Right lobe of liver (tissue), 6 donors: ENCODE measurements around the gene ONECUT2. TPM values are rescaled to one million over a fixed set of nuclear protein-coding genes. Genes with fewer than 3 reads are reported as not detected.

ENCODE experiments used
- ATAC-seq, 4 donors: fragments of 200-7000 bp; cut with Tn5 transposase; one replicate each; pipeline ENCODE4 v1.9.1; 2020; ENCODE audit warnings: mild to moderate bottlenecking in 4 of 4, moderate library complexity in 4 of 4
- DNase-seq, 3 donors: peaks; one replicate each; pipeline ENCODE4 v3.0.0-alpha.2; 2020
- H3K27ac ChIP-seq, 3 donors: fragments of 200-600 bp; one replicate each; pipeline ENCODE4 v1.8.0; 2022
- H3K27me3 ChIP-seq, 2 donors: fragments of 200-600 bp; one replicate each; pipeline ENCODE4 v1.8.0; 2022
- H3K36me3 ChIP-seq, 4 donors: fragments of 200-600 bp; sonication (generic) in 1 of 4; one replicate each; pipeline versions ENCODE4 v1.5.1 to v1.8.0; 2017 to 2022; ENCODE audit warnings: control low read depth in 1 of 4
- H3K4me1 ChIP-seq, 4 donors: fragments of 200-600 bp; sonication (generic) in 1 of 4; one replicate each; pipeline versions ENCODE4 v1.5.1 to v1.8.0; 2017 to 2022; ENCODE audit warnings: control low read depth in 1 of 4
- H3K4me3 ChIP-seq, 3 donors: fragments of 200-600 bp; one replicate each; pipeline ENCODE4 v1.8.0; 2022
- H3K9me3 ChIP-seq, 4 donors: fragments of 200-600 bp; sonication (generic) in 1 of 4; one replicate each; pipeline versions ENCODE4 v1.5.1 to v1.8.0; 2017 to 2022; ENCODE audit warnings: control low read depth in 1 of 4
- POLR2A ChIP-seq: fragments of 450-650 bp; IDR thresholded peaks from one replicate; pipeline ENCODE4 v1.6.1; 2017; ENCODE audit warnings: antibody characterized with exemption, mild to moderate bottlenecking
- WGBS: methylation state at CpG from one replicate; pipeline ENCODE4 v1.1.6; 2018; ENCODE audit warnings: low coverage, low lambda C conversion rate; ENCODE audit not compliant: insufficient coverage; ENCODE audit errors: missing lambda C conversion rate; 5-methylcytosine and 5-hydroxymethylcytosine counted together
- intact Hi-C, 2 donors: fragments of 100-400 bp; cut with DNase I; formaldehyde crosslinking; loops; one replicate each; pipeline versions ENCODE4 v1.11.2 to v1.14.1; 2022
- total RNA-seq, 6 experiments: library from RNA; depleted of rRNA in 2 of 6; stranded (reverse); fragments of >200 nt in 2 of 6; fragmentation: NEBNext Ultra II Directional in 3 of 6; extraction: Animal tissue kit (Norgen Biotek cat#: 25700) in 3 of 6; gene quantifications; one replicate each; pipeline versions ENCODE4 v1.1.0 to v1.2.4, GENCODE V29; 2016 to 2023
- TF ChIP-seq, protein P1 (sequence below), 4 donors: fragments of 200-600 bp in 3 of 4; fragments of 450-650 bp in 1 of 4; IDR thresholded peaks; one replicate each; pipeline versions ENCODE4 v1.5.1 to v1.8.0; 2016 to 2022; ENCODE audit warnings: antibody characterized with exemption in 4 of 4, mild to moderate bottlenecking in 2 of 4
- donor health status: DM: no; HTN: yes; CAD: no.
- donor health status: DM: no; HTN: no; CAD: no.
- donor health status: DM: no; HTN: no; CAD: no.
- donor health status: DM: no; HTN: yes; CAD: no.
- donor health status: DM: no; HTN: yes; CAD: no.

The ONECUT2 gene
- total RNA-seq, 6 experiments from 2014 or later: 7.7 to 25.8 (median 14.2) TPM

GRCh38 chr18:57435846-57436190 lies 644 bp downstream of the ONECUT2 start:
- Histone ChIP-seq H3K4me1 (peaks cover 0 to 11% (median 0%) of the 10 kb centered on the region in 4 donors), H3K27ac (peak overlapping the region in 1 of 3 donors; percentile 67), H3K9me3 (no peaks in the 10 kb centered on the region), H3K27me3 (no peaks in the 10 kb centered on the region), H3K36me3 (no peaks in the 10 kb centered on the region), H3K4me3 (peak overlapping the region in 2 of 3 donors; percentile 64 to 79)
- intact Hi-C loops: no loop called here
- TF ChIP-seq, protein P1, sequence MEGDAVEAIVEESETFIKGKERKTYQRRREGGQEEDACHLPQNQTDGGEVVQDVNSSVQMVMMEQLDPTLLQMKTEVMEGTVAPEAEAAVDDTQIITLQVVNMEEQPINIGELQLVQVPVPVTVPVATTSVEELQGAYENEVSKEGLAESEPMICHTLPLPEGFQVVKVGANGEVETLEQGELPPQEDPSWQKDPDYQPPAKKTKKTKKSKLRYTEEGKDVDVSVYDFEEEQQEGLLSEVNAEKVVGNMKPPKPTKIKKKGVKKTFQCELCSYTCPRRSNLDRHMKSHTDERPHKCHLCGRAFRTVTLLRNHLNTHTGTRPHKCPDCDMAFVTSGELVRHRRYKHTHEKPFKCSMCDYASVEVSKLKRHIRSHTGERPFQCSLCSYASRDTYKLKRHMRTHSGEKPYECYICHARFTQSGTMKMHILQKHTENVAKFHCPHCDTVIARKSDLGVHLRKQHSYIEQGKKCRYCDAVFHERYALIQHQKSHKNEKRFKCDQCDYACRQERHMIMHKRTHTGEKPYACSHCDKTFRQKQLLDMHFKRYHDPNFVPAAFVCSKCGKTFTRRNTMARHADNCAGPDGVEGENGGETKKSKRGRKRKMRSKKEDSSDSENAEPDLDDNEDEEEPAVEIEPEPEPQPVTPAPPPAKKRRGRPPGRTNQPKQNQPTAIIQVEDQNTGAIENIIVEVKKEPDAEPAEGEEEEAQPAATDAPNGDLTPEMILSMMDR (IDR thresholded peaks at IDR 0.05): no peak
- TF ChIP-seq POLR2A: no peak
- no CpG with 5 or more reads among the region's 44 CpGs for WGBS
- DNase-seq: peak in 2 of 3 donors; percentile 37 to 68
- ATAC-seq: no peak

DNA sequence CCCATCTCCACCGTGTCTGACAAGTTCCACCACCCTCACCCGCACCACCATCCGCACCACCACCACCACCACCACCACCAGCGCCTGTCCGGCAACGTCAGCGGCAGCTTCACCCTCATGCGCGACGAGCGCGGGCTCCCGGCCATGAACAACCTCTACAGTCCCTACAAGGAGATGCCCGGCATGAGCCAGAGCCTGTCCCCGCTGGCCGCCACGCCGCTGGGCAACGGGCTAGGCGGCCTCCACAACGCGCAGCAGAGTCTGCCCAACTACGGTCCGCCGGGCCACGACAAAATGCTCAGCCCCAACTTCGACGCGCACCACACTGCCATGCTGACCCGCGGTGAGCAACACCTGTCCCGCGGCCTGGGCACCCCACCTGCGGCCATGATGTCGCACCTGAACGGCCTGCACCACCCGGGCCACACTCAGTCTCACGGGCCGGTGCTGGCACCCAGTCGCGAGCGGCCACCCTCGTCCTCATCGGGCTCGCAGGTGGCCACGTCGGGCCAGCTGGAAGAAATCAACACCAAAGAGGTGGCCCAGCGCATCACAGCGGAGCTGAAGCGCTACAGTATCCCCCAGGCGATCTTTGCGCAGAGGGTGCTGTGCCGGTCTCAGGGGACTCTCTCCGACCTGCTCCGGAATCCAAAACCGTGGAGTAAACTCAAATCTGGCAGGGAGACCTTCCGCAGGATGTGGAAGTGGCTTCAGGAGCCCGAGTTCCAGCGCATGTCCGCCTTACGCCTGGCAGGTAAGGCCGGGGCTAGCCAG lies 1.2 kb downstream of the ONECUT2 start:
- WGBS: 2% methylated on average over 20 of the region's 62 CpGs
- peak in 2 of 3 donors; percentile 34 to 60 for DNase-seq
- TF ChIP-seq, protein P1 (IDR thresholded peaks at IDR 0.05): no peak
- no peak for TF ChIP-seq POLR2A

DNA sequence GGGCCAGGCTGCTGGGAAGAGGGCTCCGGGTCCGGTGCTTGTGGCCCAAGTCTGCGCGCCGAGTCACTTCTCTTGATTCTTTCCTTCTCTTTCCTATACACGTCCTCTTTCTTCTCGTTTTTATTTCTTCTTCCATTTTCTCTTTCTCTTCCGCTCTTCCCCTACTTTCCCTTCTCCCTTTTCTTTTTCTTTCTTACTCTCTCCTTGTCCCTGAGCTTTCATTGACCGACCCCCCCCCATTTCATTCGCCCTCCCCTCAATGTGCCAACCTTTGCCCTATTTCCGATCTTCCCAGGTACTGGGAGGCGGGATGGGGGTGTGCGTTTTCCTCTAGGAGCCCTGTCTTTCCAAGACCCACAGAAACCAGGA lies 1.8 kb downstream of the ONECUT2 start:
- H3K27ac ChIP-seq: peak overlapping the region in 1 of 3 donors; percentile 67
- H3K36me3 ChIP-seq: no peaks in the 10 kb centered on the region
- no peaks in the 10 kb centered on the region for H3K27me3 ChIP-seq
- no peak for TF ChIP-seq POLR2A
- TF ChIP-seq, protein P1 (IDR thresholded peaks at IDR 0.05): no peak
- peak overlapping the region; percentile 55 to 79 (median 64) for H3K4me3 ChIP-seq
- DNase-seq (no peak), ATAC-seq (no peak)
- H3K9me3 ChIP-seq: no peaks in the 10 kb centered on the region
- intact Hi-C loops: no loop called here
- WGBS: 8% methylated on average over 13 of the region's 13 CpGs
- peaks cover 0 to 21% (median 0%) of the 10 kb centered on the region in 4 donors for H3K4me1 ChIP-seq

More for the DNA sequence above, 1.2 kb downstream of the ONECUT2 start:
- intact Hi-C loops: no loop called here
- no peak for ATAC-seq
- no peaks in the 10 kb centered on the region for H3K27me3 ChIP-seq
- H3K4me1 ChIP-seq: peaks cover 0 to 15% (median 0%) of the 10 kb centered on the region in 4 donors
- H3K4me3 ChIP-seq: peak overlapping the region; percentile 55 to 79 (median 64)
- peak overlapping the region in 1 of 3 donors; percentile 67 for H3K27ac ChIP-seq
- no peaks in the 10 kb centered on the region for H3K9me3 ChIP-seq
- H3K36me3 ChIP-seq: no peaks in the 10 kb centered on the region

- no peaks in the 10 kb centered on the region for H3K27me3 ChIP-seq
- DNase-seq: peak in 2 of 3 donors; percentile 52 to 62
These were observed 2.2 kb downstream of the ONECUT2 start for GRCh38 chr18:57437402-57437765.

More at GRCh38 chr18:57437402-57437765, 2.2 kb downstream of the ONECUT2 start:
- intact Hi-C loops: no loop called here
- no peaks in the 10 kb centered on the region for H3K36me3 ChIP-seq
- H3K4me3 ChIP-seq: peak overlapping the region; percentile 55 to 79 (median 64)
- 1% methylated on average over 16 of the region's 16 CpGs for WGBS
- TF ChIP-seq POLR2A: no peak
- TF ChIP-seq, protein P1 (IDR thresholded peaks at IDR 0.05): no peak
- peak overlapping the region in 2 of 3 donors; percentile 22 to 67 for H3K27ac ChIP-seq
- ATAC-seq: peak; percentile 2 to 21 (median 8)
- H3K9me3 ChIP-seq: no peaks in the 10 kb centered on the region
- H3K4me1 ChIP-seq: peaks cover 0 to 25% (median 0%) of the 10 kb centered on the region in 4 donors
